DMS153 treated with DMSO at 0.1 percent for 48 hours (cell line): ENCODE data around the gene NEUROG2.
"Not testable (repeated sequence)": the region's sequence is repeated elsewhere in the genome, so short reads cannot be mapped to it uniquely, and the experiment has no call there.

ENCODE experiments used
- DNase-seq: peaks from one replicate; lab custom pipeline; 2025; ENCODE audit not compliant: unreplicated experiment; lab: John Stamatoyannopoulos, UW

NEUROG2 gene

DNA sequence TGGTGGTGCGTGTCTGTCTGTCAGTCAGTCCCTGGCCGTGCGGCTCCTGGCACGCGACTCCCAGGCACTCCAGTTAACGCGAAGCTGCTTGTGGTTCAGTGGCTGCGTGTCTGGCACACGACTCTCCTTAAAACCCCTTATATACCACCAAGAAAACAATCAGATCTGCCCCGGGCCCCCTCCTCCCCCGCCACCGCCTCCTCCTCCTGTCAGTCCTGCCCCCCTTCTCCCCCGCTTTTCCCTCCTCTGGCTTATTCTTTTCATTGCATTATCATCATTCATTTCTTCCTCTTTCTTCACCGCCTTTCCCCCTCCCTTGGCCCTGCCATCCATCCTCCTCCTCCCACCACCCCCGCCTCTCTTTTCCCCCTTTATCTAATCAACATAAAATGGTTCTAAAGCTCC, at the start of gene NEUROG2:
NEUROG2 (minus strand) TSS at position 115 of the 405 bp plus-strand sequence. CDS start 705 bp downstream, outside the sequence.
- DNase-seq: no peak

DNA sequence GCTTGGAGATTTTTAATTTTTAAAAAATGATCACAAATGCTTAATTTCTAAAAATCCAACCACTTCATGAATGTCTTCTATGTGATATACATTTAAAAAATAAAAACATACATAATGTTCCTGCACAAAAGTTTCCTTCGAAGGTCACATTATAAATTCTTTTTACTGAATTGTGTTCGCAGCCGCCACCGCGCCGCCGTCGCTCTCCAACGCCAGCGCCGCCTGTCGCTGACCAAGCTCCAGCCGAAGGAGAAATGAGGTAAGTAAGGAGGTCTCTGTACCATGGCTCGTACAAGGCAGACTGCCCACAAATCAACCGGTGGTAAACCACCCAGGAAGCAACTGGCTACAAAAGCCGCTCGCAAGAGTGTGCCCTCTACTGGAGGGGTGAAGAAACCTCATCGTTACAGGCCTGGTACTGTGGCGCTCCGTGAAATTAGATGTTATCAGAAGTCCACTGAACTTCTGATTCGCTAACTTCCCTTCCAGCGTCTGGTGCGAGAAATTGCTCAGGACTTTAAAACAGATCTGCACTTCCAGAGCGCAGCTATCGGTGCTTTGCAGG, 48.8 kb upstream of the NEUROG2 start:
- no peak for DNase-seq

DNA sequence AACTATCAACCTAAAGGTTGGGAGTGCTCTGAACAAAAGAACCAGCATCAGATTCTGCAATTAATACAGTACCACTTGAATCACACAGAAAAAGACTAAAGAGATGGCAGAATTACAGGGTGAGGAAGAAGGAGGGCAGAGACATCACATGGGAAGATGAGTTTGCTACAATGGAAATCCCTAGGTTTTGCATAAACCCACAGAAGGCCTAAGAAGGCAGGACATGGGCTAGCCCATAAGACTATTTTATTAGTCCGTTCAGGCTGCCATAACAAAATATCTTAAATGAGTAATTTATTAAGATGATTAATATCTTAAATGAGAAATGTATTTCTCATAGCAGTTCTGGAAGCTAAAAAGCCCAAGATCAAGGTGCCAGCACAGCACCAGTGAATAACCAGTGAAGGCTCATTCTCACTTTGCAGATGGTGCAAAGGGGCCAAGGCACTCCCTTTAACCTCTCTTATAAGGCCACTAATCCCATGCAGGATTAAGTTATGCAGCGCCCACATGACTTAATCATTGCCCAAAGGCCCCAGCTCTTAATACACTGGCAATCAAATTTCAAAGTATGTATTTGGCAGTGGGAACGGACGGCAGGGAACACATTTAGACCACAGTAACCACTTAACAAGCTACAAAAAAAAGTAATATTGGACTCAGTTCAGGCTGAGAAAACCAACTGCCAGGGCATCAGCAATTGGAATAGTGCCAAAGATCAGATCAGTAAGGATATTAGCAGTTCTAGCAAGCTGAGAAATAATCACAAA, 47.6 kb upstream of the NEUROG2 start:
- DNase-seq: no peak

DNA sequence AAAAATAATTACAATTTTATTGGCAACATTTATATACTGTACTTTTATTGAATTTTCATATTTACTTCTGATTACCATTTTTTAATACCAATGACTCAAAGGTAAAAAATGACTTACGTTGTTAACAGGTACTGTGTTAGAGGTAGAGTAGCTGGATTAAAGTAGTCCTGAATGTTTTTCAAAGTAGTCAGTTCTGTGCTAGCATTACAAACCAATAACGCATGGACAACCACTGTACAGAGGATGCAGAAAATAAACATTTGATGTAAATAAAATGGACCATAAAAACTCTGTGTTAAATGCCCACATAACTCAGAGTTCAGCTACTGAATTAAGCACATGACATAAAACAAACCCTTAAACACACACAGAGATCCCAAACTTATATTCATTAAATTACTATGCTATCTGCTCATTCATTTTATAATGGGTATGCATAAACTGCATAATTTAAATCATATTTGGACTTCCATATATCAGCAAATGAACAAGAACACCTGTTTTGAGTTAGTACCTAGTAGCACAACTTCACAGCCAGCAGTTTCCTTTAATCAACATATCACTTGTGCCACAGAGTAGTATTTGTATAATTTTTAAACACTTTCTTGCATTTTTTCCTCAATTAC, 46.4 kb upstream of the NEUROG2 start:
- DNase-seq: no peak

DNA sequence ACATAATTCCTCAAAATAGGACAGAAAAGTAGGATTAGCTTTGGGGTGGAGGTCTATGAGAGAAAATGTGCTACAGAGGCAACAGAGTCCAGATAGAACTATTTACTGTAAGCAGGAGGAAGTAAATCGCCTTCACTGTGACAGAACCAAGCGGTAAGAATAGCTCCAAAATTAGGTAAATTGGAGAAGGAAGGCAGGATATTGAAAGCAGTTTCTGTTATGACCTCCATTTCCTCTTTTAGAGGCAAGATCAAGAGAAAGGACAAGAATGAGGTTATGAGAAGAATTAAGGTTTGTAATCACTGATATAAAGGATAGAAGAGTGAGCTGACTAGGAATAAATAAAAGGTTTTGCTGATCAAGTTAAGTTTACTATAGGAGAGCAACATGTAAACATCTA, 44.1 kb upstream of the NEUROG2 start:
- no peak for DNase-seq

DNA sequence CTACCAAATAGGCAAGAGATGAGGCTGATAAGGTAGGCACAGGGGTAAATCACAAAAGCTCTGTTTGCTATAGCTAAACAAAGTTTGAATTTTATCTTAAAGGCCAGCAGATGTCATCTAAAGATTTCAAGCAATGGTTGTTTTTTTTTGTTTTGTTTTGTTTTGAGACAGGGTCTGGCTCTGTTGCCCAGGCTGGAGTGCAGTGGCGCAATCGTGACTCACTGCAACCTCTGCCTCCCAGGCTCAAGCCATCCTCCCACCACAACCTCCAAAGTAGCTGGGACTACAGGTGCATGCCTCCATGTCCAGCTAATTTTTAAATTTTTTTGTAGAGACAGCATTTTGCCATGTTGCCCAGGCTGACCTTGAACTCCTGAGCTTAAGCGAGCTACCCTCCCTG, 43.1 kb upstream of the NEUROG2 start:
- no peak for DNase-seq

DNA sequence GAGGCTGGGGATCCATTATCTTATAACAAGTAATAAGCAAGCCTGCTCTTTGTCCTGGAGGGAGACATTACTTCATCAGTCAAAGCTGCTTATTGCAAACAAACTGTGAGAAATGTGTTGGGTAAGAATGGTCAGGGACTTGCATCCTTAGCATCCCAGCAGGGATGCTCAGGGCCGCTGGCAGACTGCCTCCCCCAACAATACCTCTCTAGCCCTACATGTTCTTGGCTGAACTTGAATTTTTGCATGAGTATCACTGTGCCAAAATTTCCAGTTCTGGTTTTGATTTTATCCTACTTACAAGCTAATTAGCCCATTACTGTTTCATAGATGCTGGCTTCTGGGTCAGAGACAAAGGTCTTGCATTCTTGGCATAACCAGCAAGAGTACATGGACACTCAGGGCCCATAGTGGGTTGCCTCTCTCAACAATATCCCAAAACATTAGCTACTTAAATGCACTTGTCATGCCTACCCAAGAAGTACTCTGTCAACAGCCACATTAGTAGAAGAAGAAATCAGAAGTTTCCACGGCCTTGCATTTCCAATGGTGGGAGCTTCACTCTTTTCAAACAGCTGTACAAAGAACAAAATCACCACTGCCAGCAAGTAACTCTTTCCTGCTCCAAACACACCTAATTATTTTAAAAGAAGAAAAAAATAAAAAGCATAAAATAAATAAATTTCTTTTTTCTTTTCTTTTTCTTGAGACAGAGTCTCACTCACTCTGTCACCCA, 41.9 kb upstream of the NEUROG2 start:
- DNase-seq: no peak

DNA sequence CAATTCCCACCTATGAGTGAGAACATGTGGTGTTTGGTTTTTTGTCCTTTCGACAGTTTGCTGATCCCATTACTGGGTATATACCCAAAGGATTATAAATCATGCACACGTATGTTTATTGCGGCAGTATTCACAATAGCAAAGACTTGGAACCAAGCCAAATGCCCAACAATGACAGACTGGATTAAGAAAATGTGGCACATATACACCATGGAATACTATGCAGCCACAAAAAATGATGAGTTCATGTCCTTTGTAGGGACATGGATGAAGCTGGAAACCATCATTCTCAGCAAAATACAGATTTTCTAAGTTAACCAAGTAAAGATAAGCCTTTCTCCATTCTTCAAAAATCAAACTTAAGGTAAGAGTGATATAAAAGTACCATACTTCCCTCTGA, 38.3 kb upstream of the NEUROG2 start:
- not testable (repeated sequence) for DNase-seq

DNA sequence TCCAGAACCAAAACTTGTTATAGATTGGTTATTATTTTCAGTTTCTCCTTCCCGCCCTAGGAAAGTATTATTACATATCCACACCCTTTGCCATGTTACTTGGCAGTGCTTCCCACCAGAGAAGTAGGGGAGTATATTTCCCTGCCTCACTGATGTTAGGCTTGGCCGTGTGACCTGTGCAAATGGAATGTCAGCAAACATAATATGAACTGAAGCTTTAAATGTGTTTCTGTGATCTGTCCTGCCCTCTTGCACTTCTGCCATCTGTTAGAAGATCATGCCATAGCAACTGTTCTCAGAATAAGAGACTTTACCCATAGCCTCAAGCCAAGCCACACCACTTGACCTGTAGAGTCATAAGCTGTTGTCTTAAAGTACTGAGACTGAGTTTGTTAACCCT, 36.7 kb upstream of the NEUROG2 start:
- DNase-seq: no peak

DNA sequence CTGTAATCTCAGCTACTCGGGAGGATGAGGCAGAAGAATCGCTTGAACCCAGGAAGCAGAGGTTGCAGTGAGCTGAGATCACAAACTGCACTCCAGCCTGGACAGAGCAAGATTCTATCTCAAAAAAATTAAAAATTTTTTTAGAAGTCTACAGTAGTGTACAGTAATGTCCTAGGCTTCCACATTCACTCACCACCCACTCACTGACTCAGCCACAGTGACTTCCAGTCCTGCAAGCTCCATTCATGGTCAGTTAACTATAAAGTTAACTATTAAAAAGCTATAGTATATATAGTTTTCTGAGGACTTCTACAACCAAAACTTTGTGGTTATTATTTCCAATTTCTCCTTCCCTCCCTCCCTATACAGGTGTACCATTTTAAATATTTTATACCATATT, 34.7 kb upstream of the NEUROG2 start:
- DNase-seq: no peak

DNA sequence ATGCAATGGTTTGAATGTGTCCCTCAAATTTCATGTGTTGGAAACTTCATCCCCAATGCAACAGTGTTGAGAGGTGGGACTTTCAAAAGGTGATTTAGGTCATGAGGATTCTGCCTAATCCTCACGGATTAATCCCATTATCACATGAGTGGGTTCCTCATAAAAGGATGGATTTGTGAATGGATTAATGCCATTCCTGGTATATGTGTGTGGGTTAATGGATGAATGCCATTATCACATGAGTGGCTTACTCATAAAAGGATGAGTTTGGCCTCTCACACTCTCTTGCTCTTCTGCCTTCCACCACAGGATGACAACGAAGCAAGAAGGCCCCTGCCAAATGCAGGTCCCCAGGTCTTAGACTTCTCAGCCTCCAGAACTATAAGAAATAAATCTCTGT, 30.5 kb upstream of the NEUROG2 start:
- DNase-seq: no peak

DNA sequence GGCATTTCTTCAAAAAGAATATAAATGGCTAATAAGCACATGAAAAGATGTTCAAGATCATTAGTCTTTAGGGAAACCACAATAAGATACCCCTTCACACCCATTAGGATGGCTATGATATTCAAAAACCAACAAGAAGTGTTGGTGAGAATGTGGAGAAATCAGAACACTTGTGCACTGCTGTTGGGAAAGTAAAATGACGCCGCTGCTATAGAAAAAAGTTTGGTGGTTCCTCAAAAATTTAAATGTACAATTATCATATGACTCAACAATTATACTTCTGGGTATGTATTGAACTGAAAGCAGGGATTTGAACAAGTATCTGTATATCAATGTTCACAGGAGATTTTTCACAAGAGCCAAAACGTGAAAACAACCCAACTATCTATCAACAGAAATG, 29.4 kb upstream of the NEUROG2 start:
- DNase-seq: no peak

DNA sequence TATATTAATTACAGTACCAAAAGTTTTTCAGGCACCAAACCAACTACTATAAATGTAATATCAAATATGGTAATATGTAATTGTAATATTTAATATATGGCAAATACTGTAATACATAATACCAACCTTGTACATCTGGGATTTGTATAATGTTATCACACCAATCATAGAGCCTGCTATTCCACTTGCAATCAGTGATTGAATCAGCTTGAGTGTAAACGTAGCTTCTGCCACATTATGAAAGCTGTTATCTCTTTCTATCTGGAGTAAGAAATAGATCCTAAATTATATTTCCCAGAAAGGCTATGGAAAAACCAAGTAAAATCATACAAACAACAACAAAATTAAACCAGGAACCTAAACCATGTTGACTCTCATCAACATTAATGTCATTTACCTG, 24.7 kb upstream of the NEUROG2 start:
- no peak for DNase-seq

DNA sequence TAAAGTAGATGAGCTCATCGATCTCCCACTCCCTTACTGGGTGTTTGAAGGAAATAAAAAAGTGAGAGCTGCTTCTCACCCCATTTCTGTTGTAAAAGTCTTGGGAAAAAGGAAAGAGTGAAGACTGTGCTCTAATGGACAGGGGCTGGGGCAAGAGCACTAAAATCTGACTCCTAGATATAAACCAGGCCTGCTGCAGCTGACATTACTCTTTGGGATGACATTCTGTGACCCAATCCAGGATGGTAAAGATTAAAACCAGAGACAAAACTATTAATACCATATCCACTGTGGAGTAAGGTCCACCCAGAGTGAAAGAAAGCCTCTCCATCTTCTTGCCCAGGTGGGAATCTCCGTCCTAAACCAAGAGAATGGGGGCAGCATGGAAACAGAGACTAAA, 20.1 kb upstream of the NEUROG2 start:
- no peak for DNase-seq

DNA sequence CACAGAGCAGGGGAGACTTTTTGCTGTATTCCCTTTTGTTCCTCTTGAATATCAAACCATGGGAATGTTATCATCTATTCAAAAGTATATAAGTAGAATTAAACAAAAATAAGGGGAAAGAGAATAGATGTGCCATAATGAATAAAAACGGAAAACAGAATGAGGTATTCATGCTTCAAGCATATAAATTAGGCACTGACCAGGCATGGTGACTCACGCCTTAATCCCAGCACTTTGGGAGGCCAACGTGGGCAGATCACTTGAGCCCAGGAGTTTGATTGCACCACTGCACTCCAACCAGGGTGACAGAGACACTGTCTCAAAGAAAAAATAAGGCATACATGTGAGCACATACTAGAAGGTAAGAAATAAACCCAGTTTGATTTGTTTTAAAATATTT, 16.3 kb upstream of the NEUROG2 start:
- no peak for DNase-seq

DNA sequence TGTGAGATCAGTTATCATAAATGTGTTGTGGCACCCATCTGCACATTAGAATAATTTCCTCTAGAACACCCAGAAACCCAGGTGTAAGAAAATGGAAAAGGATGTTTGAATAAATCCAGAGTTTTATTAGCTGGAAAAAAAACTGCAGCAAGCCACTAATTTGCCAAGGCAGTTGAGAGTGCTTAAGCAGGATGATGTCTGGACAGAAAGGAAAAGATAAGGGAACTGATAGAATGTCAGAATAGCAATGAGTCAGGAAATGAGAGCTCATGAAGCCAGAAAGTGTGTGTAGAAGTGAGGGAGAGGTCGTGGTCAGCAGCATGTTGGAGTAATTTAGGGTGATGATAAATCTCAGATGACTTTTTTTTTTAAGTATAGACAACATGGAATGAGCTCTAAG, 15.2 kb upstream of the NEUROG2 start:
- DNase-seq: no peak

DNA sequence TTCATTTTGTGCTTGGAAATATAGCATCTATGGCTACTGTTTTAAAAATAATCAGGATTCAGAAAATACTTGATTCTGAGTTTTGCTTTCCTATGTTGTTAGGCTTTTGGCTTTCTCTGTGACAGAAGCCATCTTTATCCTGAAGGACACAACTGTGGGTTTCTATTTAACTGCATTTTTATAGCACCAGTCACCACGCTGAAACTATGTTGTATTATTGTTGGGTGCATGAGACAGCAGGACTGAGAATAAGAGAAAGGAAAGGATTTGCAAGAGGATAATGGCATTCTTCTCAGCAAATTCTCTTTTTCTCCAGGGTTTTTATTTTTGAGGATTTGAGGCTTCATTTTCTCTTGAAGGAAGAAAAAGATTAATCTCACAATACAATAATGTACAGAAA, 10.1 kb upstream of the NEUROG2 start:
- no peak for DNase-seq

DNA sequence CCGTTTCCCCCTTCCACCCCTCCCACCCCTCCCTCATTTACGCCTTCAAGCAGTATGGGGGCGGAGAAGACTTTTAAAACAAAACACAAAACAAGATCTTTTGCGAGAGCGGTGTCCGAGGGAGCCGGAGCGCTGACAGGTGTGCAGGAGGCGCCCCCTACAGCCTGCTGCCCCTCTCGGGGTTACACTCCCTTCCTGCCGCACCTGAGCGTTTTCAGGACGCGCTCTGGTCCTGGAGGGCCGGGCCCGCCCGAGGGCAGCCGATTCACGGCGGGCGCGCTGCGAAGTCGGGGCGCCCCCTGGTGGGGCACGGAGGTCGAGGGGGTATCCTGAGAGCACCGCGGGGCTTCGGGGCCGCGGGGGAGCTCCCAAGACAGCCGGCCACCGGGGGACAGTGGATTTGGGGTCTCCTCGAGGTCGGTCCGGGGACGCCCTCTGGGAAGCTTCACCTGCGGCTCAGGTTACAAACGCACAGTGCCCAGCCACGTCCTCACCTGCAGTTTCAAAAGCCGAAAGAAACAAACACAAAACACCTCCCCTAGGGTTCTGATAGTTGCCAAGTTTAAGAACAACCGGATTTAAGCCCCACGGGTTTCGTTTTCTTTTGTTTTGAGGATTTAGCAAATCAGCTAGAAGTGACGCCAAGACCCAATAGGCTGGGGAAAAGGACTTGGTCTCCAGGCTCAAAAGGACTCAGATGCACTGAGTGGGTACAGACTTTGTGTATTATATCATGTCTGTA, 8.0 kb upstream of the NEUROG2 start:
- DNase-seq: peak; percentile 80

DNA sequence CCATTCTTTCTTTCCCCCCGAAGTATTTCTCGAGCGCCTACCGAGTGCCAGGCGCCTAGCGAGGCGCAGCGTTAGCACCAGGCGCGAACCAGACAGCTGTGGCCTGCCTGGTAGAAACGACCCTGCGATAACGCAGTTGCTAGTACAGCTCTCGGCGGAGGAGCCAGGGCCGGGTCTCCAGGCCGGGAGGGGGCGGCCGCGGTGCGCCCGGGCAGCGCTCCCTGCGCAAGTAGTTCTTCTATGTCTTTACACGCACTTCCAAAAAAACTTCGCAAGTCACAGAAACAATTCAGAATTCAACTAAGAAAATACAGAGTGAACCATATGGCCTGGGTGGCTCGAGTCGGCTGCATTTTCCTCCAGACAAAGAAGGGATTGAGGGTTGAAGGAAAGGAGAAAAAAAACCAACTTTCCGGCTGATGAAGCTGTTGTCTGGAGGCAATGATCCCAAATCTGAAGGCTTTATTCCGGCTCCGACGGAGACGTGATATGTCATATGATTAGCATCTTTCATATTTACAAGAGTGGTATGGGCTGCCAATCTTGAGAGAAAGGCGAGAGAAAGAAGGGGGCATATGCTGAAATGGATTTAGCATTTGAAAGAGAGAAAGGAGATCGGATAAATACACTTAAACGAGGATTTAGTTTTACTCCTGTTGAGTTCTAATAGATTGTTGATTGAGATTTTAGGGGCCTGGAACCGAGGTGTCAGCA, 7.2 kb upstream of the NEUROG2 start:
- no peak for DNase-seq

DNA sequence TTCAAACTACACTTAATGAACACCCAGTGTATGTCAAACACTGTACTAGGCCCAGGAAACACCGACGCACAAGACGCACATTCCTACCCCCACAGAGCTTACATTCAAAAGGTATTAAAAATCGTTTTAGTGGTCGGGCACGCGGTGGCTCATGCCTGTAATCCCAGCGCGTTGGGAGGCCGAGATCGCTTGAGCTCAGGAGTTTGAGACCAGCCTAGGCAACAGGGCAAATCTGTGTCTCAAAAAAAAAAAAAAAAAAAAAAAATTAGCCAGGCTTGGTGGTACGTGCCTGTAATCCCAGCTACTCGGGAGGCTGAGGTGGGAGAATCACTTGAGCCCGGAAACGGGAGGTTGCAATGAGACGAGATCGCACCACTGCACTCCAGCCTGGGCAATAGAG, 6.5 kb upstream of the NEUROG2 start:
- DNase-seq: not testable (repeated sequence)
